Testis (tissue), 2 donors: ENCODE measurements around the gene TTYH2.

Experiments used
- POLR2A ChIP-seq: fragments of 450-650 bp; IDR thresholded peaks from one replicate; pipeline ENCODE4 v1.6.1; 2017; ENCODE audit warnings: antibody characterized with exemption, mild to moderate bottlenecking, moderate library complexity
- TF ChIP-seq, protein P1 (sequence below), 3 experiments: fragments of 450-650 bp in 2 of 3; fragments of 200-600 bp in 1 of 3; sonication (generic) in 1 of 3; IDR thresholded peaks; one replicate each; pipeline ENCODE4 v1.5.1; 2016 to 2019; ENCODE audit warnings: antibody characterized with exemption in 3 of 3, mild to moderate bottlenecking in 2 of 3, moderate library complexity in 1 of 3

DNA sequence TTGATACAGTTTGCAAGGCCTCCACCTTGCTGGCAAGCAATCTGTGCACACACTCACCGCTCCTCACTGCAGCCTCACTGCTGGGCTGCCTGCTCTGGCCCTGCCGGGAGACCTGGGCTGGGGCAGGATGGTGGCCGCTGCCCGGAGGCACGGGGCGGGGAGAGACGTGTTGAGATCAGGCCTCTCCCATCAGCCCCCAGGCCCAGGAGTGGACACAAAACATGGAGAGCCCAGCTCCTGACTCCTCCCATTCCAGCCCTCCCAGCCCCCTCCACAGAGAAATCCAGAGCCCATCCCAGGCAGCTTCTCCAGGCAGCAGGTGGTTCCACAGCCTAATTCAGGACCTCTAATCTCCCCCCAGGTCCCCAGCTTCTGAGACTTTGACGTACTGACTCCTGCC lies 33.0 kb upstream of the TTYH2 start:
- no peak for TF ChIP-seq POLR2A
- TF ChIP-seq, protein P1, sequence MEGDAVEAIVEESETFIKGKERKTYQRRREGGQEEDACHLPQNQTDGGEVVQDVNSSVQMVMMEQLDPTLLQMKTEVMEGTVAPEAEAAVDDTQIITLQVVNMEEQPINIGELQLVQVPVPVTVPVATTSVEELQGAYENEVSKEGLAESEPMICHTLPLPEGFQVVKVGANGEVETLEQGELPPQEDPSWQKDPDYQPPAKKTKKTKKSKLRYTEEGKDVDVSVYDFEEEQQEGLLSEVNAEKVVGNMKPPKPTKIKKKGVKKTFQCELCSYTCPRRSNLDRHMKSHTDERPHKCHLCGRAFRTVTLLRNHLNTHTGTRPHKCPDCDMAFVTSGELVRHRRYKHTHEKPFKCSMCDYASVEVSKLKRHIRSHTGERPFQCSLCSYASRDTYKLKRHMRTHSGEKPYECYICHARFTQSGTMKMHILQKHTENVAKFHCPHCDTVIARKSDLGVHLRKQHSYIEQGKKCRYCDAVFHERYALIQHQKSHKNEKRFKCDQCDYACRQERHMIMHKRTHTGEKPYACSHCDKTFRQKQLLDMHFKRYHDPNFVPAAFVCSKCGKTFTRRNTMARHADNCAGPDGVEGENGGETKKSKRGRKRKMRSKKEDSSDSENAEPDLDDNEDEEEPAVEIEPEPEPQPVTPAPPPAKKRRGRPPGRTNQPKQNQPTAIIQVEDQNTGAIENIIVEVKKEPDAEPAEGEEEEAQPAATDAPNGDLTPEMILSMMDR (IDR thresholded peaks at IDR 0.05) = no peak
